ENCODE data around the gene ARHGAP32. TPM values are rescaled to one million over a fixed set of nuclear protein-coding genes. Genes with fewer than 3 reads are reported as not detected.
A peak's percentile ranks its signal among the peaks of the same experiment; 100 is the strongest.

ARHGAP32 gene
- total RNA-seq, 1 experiment from 2014 or later = 27.8 TPM

DNA sequence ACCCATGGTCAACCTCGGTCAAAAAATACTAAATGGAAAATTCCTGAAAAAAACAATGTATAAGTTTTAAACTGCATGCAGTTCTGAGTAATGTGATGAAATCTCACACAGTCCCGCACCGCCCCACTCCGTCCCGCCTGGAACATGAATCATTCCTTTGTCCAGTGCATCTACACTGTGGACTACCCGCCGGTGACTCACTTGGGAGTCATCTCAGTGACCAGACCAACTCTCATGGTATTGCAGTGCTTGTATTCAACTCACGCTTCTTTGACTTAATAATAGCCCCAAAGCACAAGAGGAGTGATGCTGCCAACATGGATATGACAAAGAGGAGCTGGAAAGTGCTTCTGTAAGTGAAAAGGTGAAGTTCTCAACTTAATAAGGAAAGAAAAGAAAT, 48.8 kb downstream of the ARHGAP32 start:
- ChIA-PET CTCF (interaction anchor here (1.2 kb wide), 1 partner anchor 189 kb away, joined by 5 read pairs; no protein-coding TSS in a partner anchor), POLR2A (no interaction called here), RAD21 (ENCODE audit: low non-redundant PET in 1 of 2, low total read pairs in 2 of 2, uncharacterized antibody in 2 of 2, unreplicated experiment in 2 of 2) (no interaction called here)
- intact Hi-C loops (cut with micrococcal nuclease) = no loop called here
- no peaks in the 10 kb centered on the region for H3K36me3 ChIP-seq (ENCODE audit: control insufficient read depth in 1 of 2, insufficient read depth in 2 of 2, low read length in 2 of 2)
- peak overlapping the region in 1 of 2 experiments; percentile 43; a peak in 2 of 4 replicates for H3K4me3 ChIP-seq (replicated peaks in 1 of 2; ENCODE audit: low read depth in 1 of 2, low read length in 2 of 2)
- BruUV-seq (replicated peaks) = no TSS peak
- H3K79me2 ChIP-seq (ENCODE audit: insufficient read depth, low read length) = peaks cover 22% of the 10 kb centered on the region
- peak overlapping the region; percentile 63 for H3K27ac ChIP-seq (ENCODE audit: low read depth, low read length)
- H4K20me1 ChIP-seq (ENCODE audit: insufficient read depth) = no peaks in the 10 kb centered on the region
- no peak overlapping the region for H2AFZ ChIP-seq (ENCODE audit: low read depth, low read length, poor library complexity, severe bottlenecking)
- H3K9ac ChIP-seq (ENCODE audit: low read length) = peak overlapping the region; percentile 54
- H3K4me1 ChIP-seq (ENCODE audit: control insufficient read depth in 1 of 2, insufficient read depth in 2 of 2, low read length in 2 of 2) = peaks cover 13 to 33% of the 10 kb centered on the region in 2 experiments
- H3K9me3 ChIP-seq (ENCODE audit: control insufficient read depth in 1 of 2, insufficient read depth in 1 of 2, low read depth in 1 of 2, low read length in 2 of 2) = no peaks in the 10 kb centered on the region
- ATAC-seq (peak; percentile 100), DNase-seq (ENCODE audit: low read depth, low spot score) (peak; percentile 97)
- H3K9me2 ChIP-seq (ENCODE audit: insufficient read depth) = no peaks in the 10 kb centered on the region
- no peaks in the 10 kb centered on the region for H3K27me3 ChIP-seq (ENCODE audit: insufficient read depth, low read length)
- H3K4me2 ChIP-seq (ENCODE audit: low read length) = peak overlapping the region; percentile 78
- TF ChIP-seq EZH2phosphoT487 (IDR thresholded peaks at IDR 0.05; ENCODE audit: borderline replicate concordance) (no peak), EGR1 (IDR thresholded peaks at IDR 0.05; ENCODE audit: low read depth) (peak; percentile 25; the same call in 1 of the 2 replicates), SP1 (IDR thresholded peaks at IDR 0.05; ENCODE audit: low read depth) (peak; percentile 97), SIN3A (IDR thresholded peaks at IDR 0.05; ENCODE audit: low read depth) (peak; percentile 58), REST (IDR thresholded peaks at IDR 0.05; ENCODE audit: low read depth) (no peak), POLR2A (IDR thresholded peaks at IDR 0.05; ENCODE audit: borderline replicate concordance, extremely low read depth, insufficient read depth, insufficient read length) (no peak), CBX3 (IDR thresholded peaks at IDR 0.05; ENCODE audit: low read depth) (peak; percentile 97), CTCF (IDR thresholded peaks at IDR 0.05 in 2 of 3, conservative IDR thresholded peaks at IDR 0.05 in 1 of 3; ENCODE audit: borderline replicate concordance in 1 of 3, insufficient read depth in 1 of 3, low read depth in 2 of 3, low read length in 2 of 3) (no peak), ZNF274 (IDR thresholded peaks at IDR 0.05; ENCODE audit: low read depth, low read length) (no peak), CEBPB (IDR thresholded peaks at IDR 0.05; ENCODE audit: low read depth) (peak; percentile 97), YY1 (IDR thresholded peaks at IDR 0.05; ENCODE audit: extremely low read depth, insufficient replicate concordance, low read depth, low read length) (peak; percentile 80), SRF (IDR thresholded peaks at IDR 0.05; ENCODE audit: low read depth) (peak; percentile 90), ELF1 (IDR thresholded peaks at IDR 0.05; ENCODE audit: borderline replicate concordance, low read depth) (no peak), ZFX (IDR thresholded peaks at IDR 0.05) (no peak), POLR2AphosphoS5 (IDR thresholded peaks at IDR 0.05; ENCODE audit: low read depth, low read length) (peak; percentile 65; the same call in 1 of the 2 replicates), FOSL1 (IDR thresholded peaks at IDR 0.05; ENCODE audit: low read depth) (peak; percentile 100), JUND (IDR thresholded peaks at IDR 0.05) (peak; percentile 99), RAD21 (IDR thresholded peaks at IDR 0.05; ENCODE audit: low read depth) (peak; percentile 22), EZH2 (IDR thresholded peaks at IDR 0.05) (no peak), TCF7L2 (IDR thresholded peaks at IDR 0.05; ENCODE audit: borderline replicate concordance, extremely low read depth, insufficient read depth, insufficient read length) (peak; percentile 73)
- TF ChIP-seq, protein P1, sequence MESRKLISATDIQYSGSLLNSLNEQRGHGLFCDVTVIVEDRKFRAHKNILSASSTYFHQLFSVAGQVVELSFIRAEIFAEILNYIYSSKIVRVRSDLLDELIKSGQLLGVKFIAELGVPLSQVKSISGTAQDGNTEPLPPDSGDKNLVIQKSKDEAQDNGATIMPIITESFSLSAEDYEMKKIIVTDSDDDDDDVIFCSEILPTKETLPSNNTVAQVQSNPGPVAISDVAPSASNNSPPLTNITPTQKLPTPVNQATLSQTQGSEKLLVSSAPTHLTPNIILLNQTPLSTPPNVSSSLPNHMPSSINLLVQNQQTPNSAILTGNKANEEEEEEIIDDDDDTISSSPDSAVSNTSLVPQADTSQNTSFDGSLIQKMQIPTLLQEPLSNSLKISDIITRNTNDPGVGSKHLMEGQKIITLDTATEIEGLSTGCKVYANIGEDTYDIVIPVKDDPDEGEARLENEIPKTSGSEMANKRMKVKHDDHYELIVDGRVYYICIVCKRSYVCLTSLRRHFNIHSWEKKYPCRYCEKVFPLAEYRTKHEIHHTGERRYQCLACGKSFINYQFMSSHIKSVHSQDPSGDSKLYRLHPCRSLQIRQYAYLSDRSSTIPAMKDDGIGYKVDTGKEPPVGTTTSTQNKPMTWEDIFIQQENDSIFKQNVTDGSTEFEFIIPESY (IDR thresholded peaks at IDR 0.05; ENCODE audit: extremely low read depth, insufficient replicate concordance, low read length) = peak; percentile 36
- TF ChIP-seq, protein P2, sequence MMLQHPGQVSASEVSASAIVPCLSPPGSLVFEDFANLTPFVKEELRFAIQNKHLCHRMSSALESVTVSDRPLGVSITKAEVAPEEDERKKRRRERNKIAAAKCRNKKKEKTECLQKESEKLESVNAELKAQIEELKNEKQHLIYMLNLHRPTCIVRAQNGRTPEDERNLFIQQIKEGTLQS (IDR thresholded peaks at IDR 0.05) = peak; percentile 44; the same call in 1 of the 2 replicates
